Stimulated activated CD8-positive, alpha-beta memory T cell treated with anti-CD3 and anti-CD28 coated beads, Interleukin-2, amount 100 ng/mL, for 48 hours (primary cell): ENCODE data around the gene HIF1AN.
"Not testable (repeated sequence)": the region's sequence is repeated elsewhere in the genome, so short reads cannot be mapped to it uniquely, and the experiment has no call there.

Experiments
- DNase-seq, 2 donors: peaks; one replicate each; pipeline ENCODE4 v3.0.0-alpha.2; 2020; ENCODE audit warnings: low read depth in 2 of 2

HIF1AN gene

DNA sequence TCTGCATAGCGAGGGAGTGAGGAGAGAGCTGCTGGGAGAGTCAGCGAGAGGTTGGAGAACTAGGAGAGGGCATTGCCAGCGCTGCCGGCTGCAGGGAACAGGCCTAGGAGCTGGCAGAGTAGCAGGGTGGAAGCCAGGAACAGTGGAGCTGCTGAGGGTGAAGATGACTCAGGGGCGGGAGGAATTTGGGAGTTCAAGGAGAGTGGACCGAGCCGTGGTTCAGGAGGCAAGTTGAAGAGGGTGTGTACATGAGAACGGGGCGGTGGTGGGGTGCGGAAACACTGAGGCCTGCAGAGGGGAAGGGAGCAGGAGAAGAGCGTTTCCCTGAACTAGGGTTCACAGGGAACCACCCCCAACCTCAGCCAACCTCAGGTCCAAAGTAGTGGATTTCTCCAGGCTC lies 31.5 kb downstream of the HIF1AN start:
- no peak for DNase-seq

DNA sequence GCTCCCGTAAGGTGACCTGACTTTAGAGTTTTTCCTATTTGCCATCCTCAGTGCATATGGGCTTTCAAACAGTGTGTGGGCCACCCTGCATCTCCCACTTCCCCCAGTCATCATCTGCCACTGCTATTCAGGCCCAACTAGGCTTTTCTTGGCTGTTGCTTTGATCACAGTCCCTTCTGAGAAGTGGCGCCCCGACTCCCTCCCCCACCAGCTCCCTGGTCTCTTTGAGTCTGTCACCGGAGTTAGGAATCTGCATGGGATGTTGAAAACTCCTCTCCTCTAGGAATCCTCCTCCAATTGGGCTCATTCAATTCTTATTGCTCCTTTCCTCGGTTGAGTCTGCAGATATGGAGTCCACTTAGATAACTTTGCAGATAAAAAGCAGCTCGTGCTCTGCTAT lies 32.1 kb downstream of the HIF1AN start:
- no peak for DNase-seq

DNA sequence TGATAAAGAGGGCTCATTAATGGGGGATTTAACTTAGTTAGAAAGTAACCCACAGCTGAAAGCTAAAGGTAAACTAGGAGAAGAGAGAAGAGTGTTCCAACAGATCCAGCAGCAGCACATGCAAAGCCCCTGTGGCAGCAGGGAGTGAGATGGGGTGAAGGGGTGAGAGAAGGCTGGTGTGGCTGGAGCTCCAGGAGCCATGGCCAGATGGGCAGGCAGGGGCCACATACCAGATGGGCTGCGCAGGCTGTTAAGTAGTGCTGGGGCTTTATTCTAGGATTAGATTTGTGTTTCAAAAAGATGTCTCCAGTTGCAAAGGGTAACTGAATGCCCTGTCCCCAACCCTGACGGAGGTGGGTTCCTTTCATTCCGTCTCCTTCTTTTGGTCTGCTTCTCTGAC lies 33.2 kb downstream of the HIF1AN start:
- no peak for DNase-seq

DNA sequence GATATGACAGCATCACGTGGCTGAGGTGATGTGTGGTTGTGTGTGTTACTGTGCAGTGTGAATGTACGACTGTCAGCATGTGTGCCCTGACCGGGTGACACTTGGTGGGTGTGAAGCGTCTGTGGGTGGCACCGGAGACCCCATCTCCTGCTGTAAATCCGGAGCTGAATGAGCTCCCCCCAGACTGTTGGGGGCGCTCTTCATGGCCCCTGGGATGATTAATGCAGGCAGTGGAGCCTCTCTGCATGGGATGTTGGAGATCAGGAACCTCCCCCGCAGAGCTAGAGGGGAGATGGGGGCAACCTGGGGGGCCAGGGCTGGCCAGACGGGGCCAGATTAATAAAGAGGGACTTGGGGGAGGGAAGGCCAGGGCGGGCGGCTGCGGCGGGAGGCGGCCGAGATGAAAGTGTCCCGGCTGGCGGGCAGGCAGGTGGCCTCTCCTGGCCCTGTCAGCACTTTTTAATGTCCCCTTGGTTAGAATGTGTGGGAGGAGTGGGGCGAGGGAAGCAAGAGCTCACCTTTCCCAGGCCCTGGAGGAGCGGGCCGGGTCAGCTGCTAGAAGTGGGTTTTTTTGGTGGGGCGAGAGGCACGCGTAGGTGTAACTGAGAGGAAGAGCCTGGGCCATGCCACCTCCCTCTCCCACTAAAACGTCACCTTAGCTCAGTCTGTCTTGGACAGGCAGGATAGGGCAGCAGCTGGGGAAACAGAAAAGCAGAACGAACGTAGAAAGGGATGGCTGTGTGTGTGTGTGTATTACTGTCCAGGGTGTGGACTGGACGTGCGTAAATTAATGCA lies 34.1 kb downstream of the HIF1AN start:
- DNase-seq: peak in 1 of 2 donors; percentile 9

DNA sequence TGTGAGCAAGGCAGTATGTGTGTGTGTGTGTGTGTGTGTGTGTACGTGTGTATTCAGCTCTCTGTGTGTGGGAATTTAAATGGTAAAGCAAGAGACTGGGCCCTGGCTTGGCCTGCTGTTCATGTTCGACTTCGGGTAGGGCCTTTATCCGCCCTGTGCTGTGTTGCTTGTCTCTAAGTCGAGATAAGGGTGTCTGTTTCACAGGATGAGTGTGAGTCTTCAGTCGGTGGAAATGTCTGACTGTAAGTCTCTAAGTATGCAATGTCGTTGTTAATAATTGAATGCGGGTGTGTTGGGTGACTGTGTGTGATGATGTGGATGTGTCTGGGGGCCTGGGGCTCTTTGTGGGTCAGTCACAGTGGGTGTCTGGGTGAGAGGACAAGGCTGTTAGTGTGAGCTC lies 34.8 kb downstream of the HIF1AN start:
- no peak for DNase-seq

DNA sequence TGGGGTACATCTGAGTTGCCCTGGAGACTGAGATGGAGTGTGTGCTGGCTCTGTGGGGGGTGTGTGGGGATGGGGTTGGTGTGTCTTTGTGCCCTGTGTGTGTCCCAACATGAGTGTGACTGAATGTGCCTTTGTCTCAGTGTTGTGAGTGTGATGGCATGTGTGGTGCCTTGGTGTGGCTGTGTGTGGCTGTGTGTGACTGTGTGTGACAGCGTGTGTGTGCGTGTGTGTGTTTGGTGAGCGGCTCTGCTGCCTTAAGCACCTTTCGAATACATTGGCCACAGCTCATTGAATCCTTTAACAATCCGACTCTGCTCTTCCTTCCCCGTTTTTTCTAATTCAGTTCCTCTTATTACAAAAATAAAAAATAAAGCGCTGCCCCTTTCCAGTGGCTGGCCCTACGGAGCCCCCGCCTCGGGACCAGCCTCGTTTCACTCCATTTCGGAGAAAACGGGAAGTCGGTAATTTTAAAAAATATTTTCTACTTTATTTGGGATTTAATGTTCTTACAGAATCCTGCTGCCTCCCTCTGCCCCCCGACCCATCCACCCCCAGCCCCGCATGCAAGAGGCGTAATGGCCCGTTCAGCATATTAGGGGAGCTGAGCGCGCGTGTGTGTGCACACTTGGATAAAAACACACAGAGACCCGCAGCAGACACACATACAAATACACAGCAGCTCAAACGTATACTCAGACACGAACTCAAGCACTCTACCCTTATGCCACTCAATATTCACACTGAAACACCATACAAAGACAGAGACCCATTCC lies 35.5 kb downstream of the HIF1AN start:
- DNase-seq: no peak

DNA sequence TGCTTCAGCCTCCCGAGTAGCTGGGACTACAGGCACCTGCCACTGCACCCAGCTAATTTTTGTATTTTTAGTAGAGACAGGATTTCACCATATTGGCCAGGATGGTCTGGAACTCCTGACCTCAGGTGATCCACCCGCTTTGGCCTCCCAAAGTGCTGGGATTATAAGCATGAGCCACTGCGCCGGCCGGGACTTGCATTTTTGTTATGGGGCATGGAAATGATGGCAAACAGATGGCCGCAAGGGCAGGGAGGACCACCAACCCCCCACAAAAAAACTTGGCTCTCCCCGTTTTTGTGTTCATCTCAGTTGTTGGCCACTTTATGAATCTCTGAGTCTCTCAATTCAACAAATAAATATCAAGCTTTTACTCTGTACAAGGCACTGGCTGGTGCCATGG lies 39.4 kb downstream of the HIF1AN start:
- DNase-seq: not testable (repeated sequence)

DNA sequence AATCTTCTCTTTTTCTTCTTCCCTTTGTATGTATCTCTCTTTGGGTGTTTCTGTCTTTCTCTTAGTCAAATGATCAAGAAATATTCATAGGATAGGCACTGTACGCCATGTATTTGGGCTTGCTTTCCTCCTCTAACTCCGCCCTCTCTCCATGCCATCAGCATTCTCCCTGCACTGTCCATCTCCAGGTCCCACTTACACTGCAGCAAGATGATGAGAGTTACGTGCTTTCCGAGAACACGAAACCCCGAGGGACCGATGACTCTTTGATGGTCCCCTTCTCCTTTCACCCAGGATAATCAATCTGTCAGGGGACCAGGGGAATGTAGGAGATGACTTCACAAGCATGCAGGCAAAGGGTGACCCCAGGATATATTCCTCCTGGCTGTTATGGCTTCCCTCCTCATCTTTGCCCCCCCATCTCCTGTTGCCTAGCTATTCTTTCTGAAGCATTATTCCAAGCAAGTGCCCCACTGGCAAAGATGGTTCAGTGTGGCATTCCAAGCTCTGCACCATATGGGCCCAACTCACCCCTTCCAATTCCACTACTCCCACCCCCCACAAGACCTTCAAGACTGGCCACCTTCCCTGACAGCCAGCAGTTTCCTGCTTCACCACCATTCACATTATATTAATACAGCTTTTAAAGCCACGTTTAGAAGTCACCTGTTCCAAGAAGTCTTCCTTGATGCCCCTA lies 40.0 kb downstream of the HIF1AN start:
- no peak for DNase-seq

DNA sequence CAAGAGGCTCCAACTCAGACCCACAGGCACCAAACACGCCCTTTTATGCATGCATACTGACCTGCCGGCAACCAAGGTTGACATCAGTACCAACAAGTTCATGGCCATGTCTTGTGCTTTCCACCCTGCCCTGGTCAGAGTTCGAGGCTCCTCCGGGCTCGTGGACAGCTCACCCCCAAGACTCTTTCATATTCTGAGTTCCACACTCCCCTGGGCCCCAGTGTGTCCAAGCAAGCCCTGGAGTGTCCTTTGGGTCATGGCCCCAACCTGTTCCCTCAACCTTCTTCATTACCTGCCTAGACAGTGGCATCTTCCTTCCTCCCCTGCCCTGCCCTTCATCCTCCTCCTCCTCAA lies 40.5 kb downstream of the HIF1AN start:
- DNase-seq: no peak

DNA sequence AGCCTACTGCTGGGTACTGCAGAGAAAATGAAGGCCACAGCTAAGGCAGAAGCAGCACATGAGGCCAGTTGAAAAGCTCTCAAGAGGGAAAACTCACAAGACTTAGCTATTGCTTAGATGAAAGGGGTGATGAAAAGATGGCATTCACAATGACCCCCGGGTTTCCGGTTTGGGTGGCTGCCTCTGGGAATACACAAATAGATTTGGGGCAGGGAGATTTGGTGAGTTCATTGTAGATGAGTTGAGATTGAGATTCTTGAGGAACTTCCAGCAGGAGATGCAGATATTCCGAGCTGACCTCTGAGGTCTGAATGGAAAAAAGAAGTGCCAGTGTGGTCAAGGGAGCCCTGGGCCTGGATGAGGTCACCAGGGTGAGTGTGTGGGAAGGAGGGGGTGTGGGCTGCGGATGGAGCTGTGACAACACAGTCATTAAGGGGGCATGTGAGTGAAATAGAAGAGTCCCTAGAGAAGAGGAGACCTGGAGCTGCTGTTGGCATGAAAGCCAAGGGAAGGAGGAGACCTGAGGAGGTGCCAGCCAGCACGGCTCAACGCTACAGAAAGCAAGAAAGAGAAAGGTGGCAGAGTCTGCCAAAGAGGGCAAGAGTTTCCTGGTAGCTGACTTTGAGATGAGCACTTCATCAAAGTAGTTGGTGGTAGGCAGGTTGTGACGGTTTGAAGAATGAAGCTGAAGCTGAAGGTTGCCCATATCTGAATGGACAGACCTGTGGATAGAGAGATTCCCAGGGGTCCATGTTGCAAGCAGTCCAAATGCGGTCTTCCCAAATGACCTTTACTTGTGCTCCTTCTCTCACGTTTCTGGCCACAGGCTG lies 43.7 kb downstream of the HIF1AN start:
- no peak for DNase-seq

DNA sequence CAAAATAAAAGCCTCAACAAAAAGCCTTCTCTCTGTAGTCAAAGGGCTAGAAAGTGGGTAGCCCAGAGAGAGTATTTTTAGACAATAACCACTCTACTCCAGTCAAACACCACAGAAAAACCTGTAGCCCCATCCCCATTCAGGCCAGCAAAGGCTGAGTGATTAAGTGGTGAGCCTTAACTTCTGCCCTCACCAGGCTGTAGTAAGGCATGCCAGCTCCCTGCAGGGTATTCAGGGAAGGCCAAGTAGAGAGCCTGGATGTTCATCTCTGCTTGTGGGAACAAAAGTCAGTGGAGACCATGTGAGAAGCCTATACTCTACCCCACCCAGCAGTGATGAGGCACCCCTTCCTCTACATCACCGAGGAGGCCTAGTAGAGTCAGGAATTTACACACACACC lies 51.2 kb downstream of the HIF1AN start:
- no peak for DNase-seq

DNA sequence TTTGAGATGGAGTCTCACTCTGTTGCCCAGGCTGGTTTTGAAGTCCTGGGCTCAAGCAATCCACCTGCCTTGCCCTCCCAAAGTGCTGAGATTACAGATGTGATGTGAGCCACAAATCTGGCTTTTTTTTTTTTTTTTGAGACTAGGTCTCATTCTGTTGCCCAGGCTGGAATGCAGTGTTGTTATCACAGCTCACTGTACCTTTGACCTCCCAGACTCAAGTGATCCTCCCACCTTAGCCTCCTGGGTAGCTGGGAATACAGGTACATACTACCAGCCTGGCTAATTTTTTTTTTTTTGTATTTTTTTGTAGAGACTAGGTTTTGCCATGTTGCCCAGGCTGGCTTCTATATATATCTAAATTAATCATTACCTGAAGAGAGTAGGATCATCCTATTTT lies 62.4 kb downstream of the HIF1AN start:
- no peak for DNase-seq

DNA sequence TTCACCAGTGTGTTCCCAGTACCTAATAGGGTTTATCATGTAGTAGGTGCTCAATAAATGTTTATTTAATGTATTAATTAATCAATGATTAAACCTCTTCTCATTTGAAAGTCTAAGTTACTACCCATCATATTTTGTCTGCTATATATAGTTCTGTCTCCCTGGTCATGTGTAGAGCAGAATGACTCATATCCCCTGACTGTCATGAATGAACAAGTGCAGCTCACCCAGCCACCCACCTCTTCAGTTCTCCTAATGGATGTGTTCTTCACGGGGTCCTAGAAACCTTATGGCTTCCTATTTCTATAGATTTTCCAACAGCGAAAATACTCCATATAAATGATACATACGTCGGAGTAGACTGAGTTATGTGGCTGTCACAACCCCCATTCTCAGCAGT lies 64.5 kb downstream of the HIF1AN start:
- no peak for DNase-seq

DNA sequence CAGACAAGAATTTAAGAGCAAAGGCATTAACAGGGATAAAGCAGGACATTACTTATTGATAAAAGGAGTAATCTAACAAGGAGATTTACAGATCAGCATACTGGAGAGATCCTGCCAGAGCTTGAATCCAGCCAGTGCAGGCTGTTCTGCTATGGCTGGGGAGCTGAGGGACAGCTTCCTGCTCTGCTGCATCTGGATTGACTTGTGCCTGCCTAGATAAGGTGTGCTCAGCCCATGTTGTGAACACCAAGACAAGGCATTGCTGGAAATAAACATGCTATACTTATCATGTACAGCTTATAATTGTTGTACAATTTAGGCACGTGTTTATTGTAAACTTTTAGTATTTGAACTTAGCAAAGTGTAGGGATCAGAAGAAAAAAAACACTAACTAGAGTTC lies 71.7 kb downstream of the HIF1AN start:
- DNase-seq: no peak
